ENCODE measurements around the gene KCNJ2.

KCNJ2 gene

DNA sequence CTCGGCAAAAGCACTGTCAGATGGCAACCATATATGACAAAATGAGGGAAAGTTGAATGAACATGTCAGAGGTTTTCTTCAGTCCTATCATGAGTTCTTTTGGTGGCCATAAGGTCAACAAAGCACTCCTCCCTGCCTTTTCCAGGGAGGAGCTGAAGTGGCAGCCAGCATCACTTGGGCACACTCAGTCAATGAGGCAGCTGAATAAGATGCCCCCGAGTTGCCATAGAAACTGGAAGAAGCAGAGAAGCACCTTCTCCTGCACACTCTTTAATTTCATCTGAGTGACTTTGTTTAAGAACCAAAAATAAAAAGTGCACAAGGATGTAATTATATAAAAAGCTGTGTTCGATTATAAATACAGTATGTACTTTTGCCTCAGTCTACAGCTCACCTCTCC, 16.0 kb downstream of the KCNJ2 start:
- TF ChIP-seq, protein P1, sequence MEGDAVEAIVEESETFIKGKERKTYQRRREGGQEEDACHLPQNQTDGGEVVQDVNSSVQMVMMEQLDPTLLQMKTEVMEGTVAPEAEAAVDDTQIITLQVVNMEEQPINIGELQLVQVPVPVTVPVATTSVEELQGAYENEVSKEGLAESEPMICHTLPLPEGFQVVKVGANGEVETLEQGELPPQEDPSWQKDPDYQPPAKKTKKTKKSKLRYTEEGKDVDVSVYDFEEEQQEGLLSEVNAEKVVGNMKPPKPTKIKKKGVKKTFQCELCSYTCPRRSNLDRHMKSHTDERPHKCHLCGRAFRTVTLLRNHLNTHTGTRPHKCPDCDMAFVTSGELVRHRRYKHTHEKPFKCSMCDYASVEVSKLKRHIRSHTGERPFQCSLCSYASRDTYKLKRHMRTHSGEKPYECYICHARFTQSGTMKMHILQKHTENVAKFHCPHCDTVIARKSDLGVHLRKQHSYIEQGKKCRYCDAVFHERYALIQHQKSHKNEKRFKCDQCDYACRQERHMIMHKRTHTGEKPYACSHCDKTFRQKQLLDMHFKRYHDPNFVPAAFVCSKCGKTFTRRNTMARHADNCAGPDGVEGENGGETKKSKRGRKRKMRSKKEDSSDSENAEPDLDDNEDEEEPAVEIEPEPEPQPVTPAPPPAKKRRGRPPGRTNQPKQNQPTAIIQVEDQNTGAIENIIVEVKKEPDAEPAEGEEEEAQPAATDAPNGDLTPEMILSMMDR (IDR thresholded peaks at IDR 0.05), result no peak

DNA sequence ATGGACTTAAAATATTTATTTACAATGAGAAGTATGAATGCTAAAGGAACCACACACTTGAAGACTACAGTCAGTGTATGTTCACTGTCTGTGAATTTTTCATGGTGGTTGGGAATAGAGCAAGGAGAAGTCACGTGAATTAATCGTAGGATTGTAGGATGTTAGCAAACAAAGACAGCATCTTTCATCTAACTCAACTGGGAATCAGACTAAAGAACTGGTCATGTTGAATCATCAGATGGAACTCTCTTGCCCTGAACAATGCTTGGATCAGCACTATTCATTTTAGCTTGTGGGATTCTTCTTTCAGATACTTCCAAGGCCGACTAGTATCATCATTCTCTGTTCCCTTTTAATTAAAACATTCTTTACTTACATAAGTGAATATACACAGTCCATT, 18.1 kb downstream of the KCNJ2 start:
- Histone ChIP-seq H3K27ac (no peak overlapping the region), H3K27me3 (no peaks in the 10 kb centered on the region), H3K36me3 (no peaks in the 10 kb centered on the region), H3K4me1 (no peaks in the 10 kb centered on the region), H3K4me3 (no peak overlapping the region), H3K9me3 (no peaks in the 10 kb centered on the region)
- DNase-seq, result no peak
- intact Hi-C loops (cut with DNase I; ENCODE audit: low total_unique reads), result no loop called here
- TF ChIP-seq, protein P1 (IDR thresholded peaks at IDR 0.05), result no peak

More for the DNA sequence above, 16.0 kb downstream of the KCNJ2 start:
- no peaks in the 10 kb centered on the region for H3K36me3 ChIP-seq
- H3K27me3 ChIP-seq, result no peaks in the 10 kb centered on the region
- no peak overlapping the region for H3K4me3 ChIP-seq
- no peak overlapping the region for H3K27ac ChIP-seq
- intact Hi-C loops (cut with DNase I; ENCODE audit: low total_unique reads), result no loop called here
- no peak for DNase-seq
- H3K9me3 ChIP-seq, result no peaks in the 10 kb centered on the region
- H3K4me1 ChIP-seq, result no peaks in the 10 kb centered on the region

DNA sequence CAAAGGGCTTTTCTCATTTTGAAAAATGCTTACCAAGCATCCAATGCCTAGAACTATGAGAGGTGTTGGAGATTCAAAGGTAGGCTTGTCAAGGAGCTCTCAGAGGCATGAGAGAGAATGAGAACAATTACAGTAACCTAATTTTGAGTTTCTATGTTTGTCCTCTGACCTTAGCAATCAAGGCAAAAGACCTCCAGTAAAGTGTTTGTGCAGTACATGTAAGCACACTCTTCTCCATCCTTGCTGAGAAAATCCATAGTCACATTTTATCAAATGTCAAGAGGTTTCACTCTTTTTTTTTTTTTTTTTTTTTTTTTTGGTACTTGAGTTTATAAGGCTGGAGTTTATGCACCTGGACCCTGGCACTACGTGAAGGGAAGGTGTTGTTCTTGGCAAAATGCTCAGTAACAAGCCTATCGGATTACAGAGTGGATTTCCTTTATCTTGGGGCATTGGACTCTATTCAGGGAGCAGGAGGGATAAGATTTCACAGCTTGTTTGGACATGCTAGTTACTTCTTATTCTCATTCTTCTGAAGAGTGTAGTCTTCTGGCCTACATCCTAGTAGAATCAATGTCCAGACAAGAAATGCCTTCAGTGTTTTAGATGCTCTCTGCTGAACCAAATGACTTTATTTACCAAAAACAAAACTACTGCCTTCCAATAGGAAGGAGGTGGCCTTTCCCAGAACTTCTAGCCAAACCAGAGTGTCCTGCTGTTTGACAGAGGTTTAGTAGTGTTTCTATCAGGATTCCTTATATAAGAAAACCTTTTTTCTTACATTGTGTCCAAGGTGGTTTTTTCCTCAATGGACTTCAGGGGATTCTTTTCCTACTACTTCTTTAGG, 21.9 kb downstream of the KCNJ2 start:
- no peak overlapping the region for H3K27ac ChIP-seq
- TF ChIP-seq, protein P1 (IDR thresholded peaks at IDR 0.05), result no peak

DNA sequence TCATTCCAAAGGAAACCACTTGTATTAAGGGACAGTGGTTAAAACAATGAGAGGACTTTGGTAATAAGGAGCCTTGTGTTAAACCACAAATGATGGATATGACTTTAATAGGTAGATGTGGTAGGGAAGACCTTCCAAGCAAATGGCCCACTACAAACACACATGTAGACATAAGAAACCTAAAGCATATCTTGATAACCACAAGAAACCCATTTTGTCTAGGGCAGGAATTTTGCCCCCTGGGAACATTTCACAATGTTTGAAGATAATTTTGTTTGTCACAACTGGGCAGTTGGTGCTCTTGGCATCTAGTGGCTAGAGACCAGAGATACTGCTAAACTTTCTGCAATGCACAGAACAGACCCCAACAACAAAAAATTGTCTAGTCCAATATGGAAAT, 25.8 kb downstream of the KCNJ2 start:
- intact Hi-C loops (cut with DNase I; ENCODE audit: low total_unique reads), result no loop called here
- TF ChIP-seq, protein P1 (IDR thresholded peaks at IDR 0.05), result no peak
- Histone ChIP-seq H3K36me3 (no peaks in the 10 kb centered on the region), H3K27ac (no peak overlapping the region), H3K9me3 (no peaks in the 10 kb centered on the region), H3K4me3 (no peak overlapping the region), H3K4me1 (no peaks in the 10 kb centered on the region), H3K27me3 (no peaks in the 10 kb centered on the region)
- no peak for DNase-seq

More for the DNA sequence above, 21.9 kb downstream of the KCNJ2 start:
- Histone ChIP-seq H3K4me1 (no peaks in the 10 kb centered on the region), H3K4me3 (no peak overlapping the region), H3K27me3 (no peaks in the 10 kb centered on the region), H3K9me3 (no peaks in the 10 kb centered on the region), H3K36me3 (no peaks in the 10 kb centered on the region)
- no peak for DNase-seq
- intact Hi-C loops (cut with DNase I; ENCODE audit: low total_unique reads), result no loop called here

DNA sequence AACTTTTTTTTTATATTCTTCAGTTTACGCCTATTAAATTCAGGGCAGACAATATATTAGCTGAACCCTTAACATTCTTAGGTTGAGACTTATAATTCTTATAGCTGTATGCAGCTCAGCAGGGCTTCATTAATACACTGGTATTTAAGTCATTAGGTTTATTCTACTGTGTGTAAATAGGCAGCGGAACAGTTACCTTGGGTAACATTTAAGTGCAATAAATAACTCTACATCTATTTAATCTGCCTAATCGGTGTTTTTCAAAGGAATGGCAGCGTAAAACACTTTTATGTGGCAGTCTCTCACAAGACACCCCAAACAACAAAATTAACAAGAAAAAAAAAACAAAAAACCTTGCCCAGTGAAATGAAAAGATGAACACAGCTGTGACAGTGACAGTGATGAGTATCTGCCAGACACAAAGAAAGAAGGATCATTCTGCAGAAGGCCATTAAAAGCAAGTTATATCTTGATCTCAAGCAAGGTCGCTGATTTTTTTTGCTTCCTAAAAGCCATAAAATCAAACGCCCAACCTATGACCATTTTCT, 32.6 kb downstream of the KCNJ2 start:
- Histone ChIP-seq H3K9me3 (no peaks in the 10 kb centered on the region), H3K27ac (no peak overlapping the region), H3K36me3 (no peaks in the 10 kb centered on the region), H3K4me1 (no peaks in the 10 kb centered on the region), H3K4me3 (no peak overlapping the region), H3K27me3 (no peaks in the 10 kb centered on the region)
- TF ChIP-seq, protein P1 (IDR thresholded peaks at IDR 0.05), result no peak
- no peak for DNase-seq
- intact Hi-C loops (cut with DNase I; ENCODE audit: low total_unique reads), result no loop called here
